ENCODE results near the gene MEX3C.

DNA sequence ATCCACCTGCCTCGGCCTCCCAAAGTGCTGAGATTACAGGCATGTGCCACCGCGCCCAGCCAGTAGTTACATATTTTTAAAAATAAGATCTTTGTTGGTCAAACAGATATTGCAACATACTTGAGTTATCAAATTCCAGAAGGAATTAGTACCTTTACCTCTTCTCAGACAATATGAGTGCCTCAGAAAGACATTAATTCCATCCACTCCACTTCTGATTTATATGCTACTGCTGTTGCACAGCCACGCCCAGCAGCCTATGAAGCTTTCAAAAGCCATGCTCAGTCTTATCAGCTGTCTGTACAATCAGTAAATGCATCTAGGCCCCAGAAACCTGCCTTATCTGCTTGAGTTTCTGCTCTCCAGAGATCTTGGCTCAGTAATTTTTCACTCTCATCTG, 47.8 kb downstream of the MEX3C start:
- TF ChIP-seq, protein P1, sequence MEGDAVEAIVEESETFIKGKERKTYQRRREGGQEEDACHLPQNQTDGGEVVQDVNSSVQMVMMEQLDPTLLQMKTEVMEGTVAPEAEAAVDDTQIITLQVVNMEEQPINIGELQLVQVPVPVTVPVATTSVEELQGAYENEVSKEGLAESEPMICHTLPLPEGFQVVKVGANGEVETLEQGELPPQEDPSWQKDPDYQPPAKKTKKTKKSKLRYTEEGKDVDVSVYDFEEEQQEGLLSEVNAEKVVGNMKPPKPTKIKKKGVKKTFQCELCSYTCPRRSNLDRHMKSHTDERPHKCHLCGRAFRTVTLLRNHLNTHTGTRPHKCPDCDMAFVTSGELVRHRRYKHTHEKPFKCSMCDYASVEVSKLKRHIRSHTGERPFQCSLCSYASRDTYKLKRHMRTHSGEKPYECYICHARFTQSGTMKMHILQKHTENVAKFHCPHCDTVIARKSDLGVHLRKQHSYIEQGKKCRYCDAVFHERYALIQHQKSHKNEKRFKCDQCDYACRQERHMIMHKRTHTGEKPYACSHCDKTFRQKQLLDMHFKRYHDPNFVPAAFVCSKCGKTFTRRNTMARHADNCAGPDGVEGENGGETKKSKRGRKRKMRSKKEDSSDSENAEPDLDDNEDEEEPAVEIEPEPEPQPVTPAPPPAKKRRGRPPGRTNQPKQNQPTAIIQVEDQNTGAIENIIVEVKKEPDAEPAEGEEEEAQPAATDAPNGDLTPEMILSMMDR (conservative IDR thresholded peaks at IDR 0.05; ENCODE audit: low read depth in 2 of 2) = no peak
- TF ChIP-seq POLR2AphosphoS5 (IDR thresholded peaks at IDR 0.05; ENCODE audit: low read depth) = no peak
- no peak for TF ChIP-seq ETS1 (IDR thresholded peaks at IDR 0.05)
- TF ChIP-seq EZH2 (IDR thresholded peaks at IDR 0.05; ENCODE audit: low read depth, unreplicated experiment) = no peak
- no peak for TF ChIP-seq ZNF114 (CRISPR knock-in tag; IDR thresholded peaks at IDR 0.05)
- TF ChIP-seq, protein P2, sequence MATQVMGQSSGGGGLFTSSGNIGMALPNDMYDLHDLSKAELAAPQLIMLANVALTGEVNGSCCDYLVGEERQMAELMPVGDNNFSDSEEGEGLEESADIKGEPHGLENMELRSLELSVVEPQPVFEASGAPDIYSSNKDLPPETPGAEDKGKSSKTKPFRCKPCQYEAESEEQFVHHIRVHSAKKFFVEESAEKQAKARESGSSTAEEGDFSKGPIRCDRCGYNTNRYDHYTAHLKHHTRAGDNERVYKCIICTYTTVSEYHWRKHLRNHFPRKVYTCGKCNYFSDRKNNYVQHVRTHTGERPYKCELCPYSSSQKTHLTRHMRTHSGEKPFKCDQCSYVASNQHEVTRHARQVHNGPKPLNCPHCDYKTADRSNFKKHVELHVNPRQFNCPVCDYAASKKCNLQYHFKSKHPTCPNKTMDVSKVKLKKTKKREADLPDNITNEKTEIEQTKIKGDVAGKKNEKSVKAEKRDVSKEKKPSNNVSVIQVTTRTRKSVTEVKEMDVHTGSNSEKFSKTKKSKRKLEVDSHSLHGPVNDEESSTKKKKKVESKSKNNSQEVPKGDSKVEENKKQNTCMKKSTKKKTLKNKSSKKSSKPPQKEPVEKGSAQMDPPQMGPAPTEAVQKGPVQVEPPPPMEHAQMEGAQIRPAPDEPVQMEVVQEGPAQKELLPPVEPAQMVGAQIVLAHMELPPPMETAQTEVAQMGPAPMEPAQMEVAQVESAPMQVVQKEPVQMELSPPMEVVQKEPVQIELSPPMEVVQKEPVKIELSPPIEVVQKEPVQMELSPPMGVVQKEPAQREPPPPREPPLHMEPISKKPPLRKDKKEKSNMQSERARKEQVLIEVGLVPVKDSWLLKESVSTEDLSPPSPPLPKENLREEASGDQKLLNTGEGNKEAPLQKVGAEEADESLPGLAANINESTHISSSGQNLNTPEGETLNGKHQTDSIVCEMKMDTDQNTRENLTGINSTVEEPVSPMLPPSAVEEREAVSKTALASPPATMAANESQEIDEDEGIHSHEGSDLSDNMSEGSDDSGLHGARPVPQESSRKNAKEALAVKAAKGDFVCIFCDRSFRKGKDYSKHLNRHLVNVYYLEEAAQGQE (IDR thresholded peaks at IDR 0.05; ENCODE audit: unreplicated experiment) = no peak
- TF ChIP-seq EZH2phosphoT487 (IDR thresholded peaks at IDR 0.05; ENCODE audit: unreplicated experiment) = no peak
- no peak for TF ChIP-seq JUNB (IDR thresholded peaks at IDR 0.05; ENCODE audit: unreplicated experiment)
- TF ChIP-seq CREB1 (CRISPR knock-in tag; IDR thresholded peaks at IDR 0.05; ENCODE audit: low read depth) = no peak
